K562 (cell line): ENCODE measurements around the gene TCEA3. TPM values are rescaled to one million over a fixed set of nuclear protein-coding genes. Genes with fewer than 3 reads are reported as not detected.
A peak's percentile ranks its signal among the peaks of the same experiment; 100 is the strongest.

Source experiments
- ATF1 ChIP-seq, 2 experiments: fragments of 450-650 bp in 1 of 2; IDR thresholded peaks; 2 replicates each; pipeline ENCODE4 v1.6.1; 2016; ENCODE audit warnings: missing compliant biosample characterization in 1 of 2, missing genetic modification characterization in 1 of 2
- ELF4 ChIP-seq: fragments of 450-650 bp; formaldehyde crosslinking; IDR thresholded peaks from 2 replicates; pipeline ENCODE4 v1.4.0; 2022; ENCODE audit warnings: missing genetic modification characterization
- GMEB1 ChIP-seq: fragments of 250-450 bp; sonication (Bioruptor Pico); IDR thresholded peaks from 2 replicates; pipeline ENCODE4 v1.4.0; 2020; ENCODE audit warnings: mild to moderate bottlenecking
- KDM1A ChIP-seq, 2 experiments: fragments of 450-650 bp; IDR thresholded peaks; 2 replicates each; pipeline ENCODE4 v1.6.1; 2016; ENCODE audit warnings: mild to moderate bottlenecking in 2 of 2
- RBM17 ChIP-seq: fragments of 200-400 bp; formaldehyde crosslinking; IDR thresholded peaks from 2 replicates; pipeline ENCODE4 v1.6.1; 2017; ENCODE audit warnings: low read depth, mild to moderate bottlenecking, low read length, borderline replicate concordance
- REST ChIP-seq, 2 experiments: fragments of 450-650 bp; formaldehyde crosslinking in 1 of 2; IDR thresholded peaks; 2 replicates each; pipeline versions ENCODE4 v1.4.0 to v1.6.1; 2014 to 2020; ENCODE audit warnings: mild to moderate bottlenecking in 2 of 2, borderline replicate concordance in 1 of 2, low read depth in 1 of 2
- SNAPC5 ChIP-seq: fragments of 250-450 bp; sonication (Bioruptor Pico); IDR thresholded peaks from 2 replicates; pipeline ENCODE4 v1.8.0; 2021; ENCODE audit warnings: moderate library complexity, mild to moderate bottlenecking, inconsistent platforms
- USF1 ChIP-seq: sonication (generic); formaldehyde crosslinking; IDR thresholded peaks from 2 replicates; pipeline ENCODE4 v1.9.0; 2022; ENCODE audit warnings: mild to moderate bottlenecking, missing genetic modification reagents
- ZNF444 ChIP-seq: fragments of 250-450 bp; sonication (Bioruptor Pico); IDR thresholded peaks from 2 replicates; pipeline ENCODE4 v1.4.0; 2020; ENCODE audit warnings: mild to moderate bottlenecking, moderate library complexity
- ZNF518B ChIP-seq: fragments of 250-450 bp; sonication (Bioruptor Pico); IDR thresholded peaks from 2 replicates; pipeline ENCODE4 v1.5.0; 2021; ENCODE audit warnings: mild to moderate bottlenecking, moderate library complexity
- polyA plus RNA-seq, 8 experiments: library from polyadenylated mRNA; depleted of rRNA in 4 of 8; stranded (reverse) in 5 of 8; unstranded in 3 of 8; fragments of >200 nt; fragmentation: Nextera tagmentation in 2 of 8; fragmentation: Illumina TruSeq in 1 of 8; extraction: Ambion mirVana in 2 of 8; extraction: Trizol in 1 of 8; gene quantifications; 2 replicates each; pipeline versions ENCODE4 v1.2.1 to v1.2.3, GENCODE V29; 2011 to 2014; ENCODE audit warnings: inconsistent platforms in 1 of 8, missing spikeins in 1 of 8
- total RNA-seq, 7 experiments: library from RNA; depleted of rRNA in 6 of 7; stranded (reverse); fragments of >200 nt in 6 of 7; fragmentation: Illumina TruSeq in 2 of 7; extraction: Trizol in 2 of 7; gene quantifications; 2 replicates each; pipeline versions ENCODE4 v1.2.1 to v1.2.3, GENCODE V29; 2011 to 2021; ENCODE audit warnings: low replicate concordance in 1 of 7

Gene TCEA3
- total and polyA plus RNA-seq, 9 of the 15 experiments (the other 6 are each of a cell fraction or from before 2014, with no cell fraction given) = 0.03 to 0.55 (median 0.36) TPM

GRCh38 chr1:23384312-23385058 is 40.1 kb downstream of the TCEA3 start (continued):
- no peak for TF ChIP-seq ZNF518B (CRISPR knock-in tag)
- no peak for TF ChIP-seq ATF1 (CRISPR knock-in tag; IDR thresholded peaks at IDR 0.05)
- no peak for TF ChIP-seq ATF1 (tag; IDR thresholded peaks at IDR 0.05)
- TF ChIP-seq KDM1A (IDR thresholded peaks at IDR 0.05) = peak; percentile 36 to 64; a peak in 2 of 4 replicates
- no peak for TF ChIP-seq USF1 (CRISPR knock-in tag)
- TF ChIP-seq GMEB1 (CRISPR knock-in tag) = no peak
- no peak for TF ChIP-seq ELF4 (CRISPR knock-in tag)
- no peak for TF ChIP-seq SNAPC5 (CRISPR knock-in tag)
- no peak for TF ChIP-seq RBM17
- no peak for TF ChIP-seq REST (IDR thresholded peaks at IDR 0.05; ENCODE audit: borderline replicate concordance)
- no peak for TF ChIP-seq REST (CRISPR knock-in tag; IDR thresholded peaks at IDR 0.05; ENCODE audit: low read depth)
- TF ChIP-seq ZNF444 = no peak
